IMR-90 (cell line): Measurements from ENCODE around the gene KLF11. TPM values are rescaled to one million over a fixed set of nuclear protein-coding genes. Genes with fewer than 3 reads are reported as not detected.

Source experiments
- ATAC-seq: fragments of 200-7000 bp; cut with Tn5 transposase; 2 replicates; pipeline ENCODE4 v1.9.1; 2020; ENCODE audit warnings: low read depth, mild to moderate bottlenecking, moderate library complexity
- BruUV-seq: library from RNA; stranded (reverse); fragments of 400-500 nt; replicated peaks from 2 replicates; lab custom pipeline; 2021; lab: Mats Ljungman, UMichigan
- CTCF ChIA-PET: fragments of 300-600 bp; formaldehyde crosslinking; extraction: SDS; loops from one replicate; lab custom pipeline; 2021; ENCODE audit warnings: antibody characterized with exemption; lab: Yijun Ruan, JAX
- POLR2A ChIA-PET: fragments of 300-600 bp; sonication (Branson Sonifier 250); formaldehyde crosslinking; loops from one replicate; lab custom pipeline; 2022; ENCODE audit warnings: antibody characterized with exemption; ENCODE audit not compliant: unreplicated experiment; lab: Charles Lee
- DNase-seq: peaks from one replicate; pipeline ENCODE4 v3.0.0; 2013
- H2AFZ ChIP-seq: replicated peaks from 2 replicates; pipeline ENCODE3; 2013; ENCODE audit warnings: low read length, mild to moderate bottlenecking; ENCODE audit not compliant: poor library complexity
- H2AK5ac ChIP-seq: 2 replicates; pipeline ENCODE4 v1.6.1; 2013; ENCODE audit warnings: low read depth, low read length, inconsistent platforms
- H2AK9ac ChIP-seq: replicated peaks from 2 replicates; pipeline ENCODE3; 2013; ENCODE audit warnings: mild to moderate bottlenecking, low read depth, low read length, moderate library complexity; ENCODE audit not compliant: poor library complexity
- H2BK120ac ChIP-seq: 2 replicates; pipeline ENCODE4 v1.6.1; 2013; ENCODE audit warnings: low read depth, low read length, inconsistent platforms
- H2BK15ac ChIP-seq: 3 replicates; pipeline ENCODE4 v1.6.1; 2013; ENCODE audit warnings: low read depth, low read length, inconsistent platforms
- H2BK20ac ChIP-seq: 2 replicates; pipeline ENCODE4 v1.6.1; 2013; ENCODE audit warnings: low read depth, mild to moderate bottlenecking, inconsistent platforms, low read length, moderate library complexity
- H2BK5ac ChIP-seq: 2 replicates; pipeline ENCODE4 v1.6.1; 2013; ENCODE audit warnings: mild to moderate bottlenecking, low read depth, low read length, inconsistent platforms; ENCODE audit not compliant: poor library complexity, severe bottlenecking
- H3K14ac ChIP-seq: replicated peaks from 2 replicates; pipeline ENCODE4 v1.6.1; 2013; ENCODE audit warnings: low read depth, low read length, inconsistent platforms
- H3K18ac ChIP-seq: 2 replicates; pipeline ENCODE4 v1.6.1; 2013; ENCODE audit warnings: low read depth, low read length, control low read depth
- H3K23ac ChIP-seq: 2 replicates; pipeline ENCODE4 v1.6.1; 2013; ENCODE audit warnings: low read depth, low read length, inconsistent platforms
- H3K27ac ChIP-seq: 2 replicates; pipeline ENCODE4 v1.5.1; 2013; ENCODE audit warnings: mild to moderate bottlenecking, control low read depth, low read length; ENCODE audit not compliant: insufficient read depth
- H3K27me3 ChIP-seq: 2 replicates; pipeline ENCODE4 v1.6.1; 2013; ENCODE audit warnings: low read length; ENCODE audit not compliant: control insufficient read depth, insufficient read depth
- H3K36me3 ChIP-seq: 2 replicates; pipeline ENCODE4 v1.6.1; 2013; ENCODE audit warnings: low read length, mixed read lengths; ENCODE audit not compliant: control insufficient read depth, insufficient read depth
- H3K4ac ChIP-seq: 2 replicates; pipeline ENCODE4 v1.6.1; 2013; ENCODE audit warnings: low read depth, low read length, inconsistent platforms
- H3K4me1 ChIP-seq: 2 replicates; pipeline ENCODE4 v1.6.1; 2013; ENCODE audit warnings: low read length, mixed read lengths; ENCODE audit not compliant: control insufficient read depth, insufficient read depth
- H3K4me2 ChIP-seq: 2 replicates; pipeline ENCODE4 v1.6.1; 2013; ENCODE audit warnings: low read depth, mild to moderate bottlenecking, control low read depth, low read length, moderate library complexity
- H3K4me3 ChIP-seq: 2 replicates; pipeline ENCODE4 v1.5.1; 2013; ENCODE audit warnings: low read depth, mild to moderate bottlenecking, control low read depth, low read length, moderate library complexity; ENCODE audit not compliant: insufficient read depth
- H3K56ac ChIP-seq: 2 replicates; pipeline ENCODE4 v1.6.1; 2013; ENCODE audit warnings: low read length, inconsistent platforms; ENCODE audit not compliant: insufficient read depth; ENCODE audit errors: extremely low read depth
- H3K79me1 ChIP-seq, 2 experiments: 2 replicates each; pipeline ENCODE4 v1.6.1; 2013; ENCODE audit warnings: low read length in 2 of 2, inconsistent platforms in 1 of 2, low read depth in 1 of 2
- H3K9ac ChIP-seq: 2 replicates; pipeline ENCODE4 v1.6.1; 2013; ENCODE audit warnings: low read depth, low read length, control low read depth
- H3K9me1 ChIP-seq: 2 replicates; pipeline ENCODE4 v1.6.1; 2013; ENCODE audit warnings: low read length, inconsistent platforms; ENCODE audit not compliant: insufficient read depth
- H3K9me3 ChIP-seq: 2 replicates; pipeline ENCODE4 v1.6.1; 2013; ENCODE audit warnings: low read length; ENCODE audit not compliant: control insufficient read depth, insufficient read depth
- H4K20me1 ChIP-seq: 2 replicates; pipeline ENCODE4 v1.6.1; 2013; ENCODE audit warnings: low read length, inconsistent platforms; ENCODE audit not compliant: insufficient read depth
- H4K5ac ChIP-seq: 2 replicates; pipeline ENCODE4 v1.6.1; 2013; ENCODE audit warnings: mild to moderate bottlenecking, low read depth, low read length, control low read depth
- H4K8ac ChIP-seq, 2 experiments: 2 replicates each; pipeline ENCODE4 v1.6.1; 2013; ENCODE audit warnings: low read depth in 2 of 2, low read length in 2 of 2, control low read depth in 1 of 2, inconsistent platforms in 1 of 2
- H4K91ac ChIP-seq: 2 replicates; pipeline ENCODE4 v1.6.1; 2013; ENCODE audit warnings: low read depth, low read length, inconsistent platforms; ENCODE audit not compliant: insufficient read depth
- CEBPB ChIP-seq: IDR thresholded peaks from 2 replicates; pipeline ENCODE4 v1.6.1; 2012; ENCODE audit warnings: low read depth, low read length, improper control_type of control experiment
- MXI1 ChIP-seq: IDR thresholded peaks from 2 replicates; pipeline ENCODE4 v1.6.1; 2012; ENCODE audit warnings: low read depth, mild to moderate bottlenecking, low read length, moderate library complexity, borderline replicate concordance
- WGBS, 2 experiments: methylation state at CpG; one replicate each; pipeline versions ENCODE4 v1.1.5 to v1.1.7; 2013; ENCODE audit warnings: missing lambda C conversion rate in 2 of 2; ENCODE audit not compliant: insufficient read length in 1 of 2; ENCODE audit errors: extremely low coverage in 2 of 2; 5-methylcytosine and 5-hydroxymethylcytosine counted together
- dilution Hi-C: fragments of 300-500 bp; cut with HindIII; formaldehyde crosslinking; loops from one replicate; pipeline ENCODE4 v1.14.3; 2018; ENCODE audit warnings: low sequenced_read_pairs; ENCODE audit not compliant: unreplicated experiment
- in situ Hi-C: fragments of 300-500 bp; cut with MboI; formaldehyde crosslinking; loops from 3 replicates; pipeline ENCODE4 v1.14.3; 2019; ENCODE audit warnings: low sequenced_read_pairs, inconsistent platforms, mixed read lengths
- intact Hi-C: fragments of 100-400 bp; cut with micrococcal nuclease; formaldehyde crosslinking; loops from 2 replicates; pipeline ENCODE4 v1.10.0; 2022
- polyA plus RNA-seq, 3 experiments: library from polyadenylated mRNA; depleted of rRNA; stranded (reverse); fragments of >200 nt; gene quantifications; 2 replicates each; pipeline ENCODE4 v1.2.3, GENCODE V29; 2012; ENCODE audit warnings: low replicate concordance in 1 of 3
- total RNA-seq: library from RNA; depleted of rRNA; stranded (reverse); fragments of >200 nt; gene quantifications from 2 replicates; pipeline ENCODE4 v1.2.3, GENCODE V29; 2012

The KLF11 gene
- total and polyA plus RNA-seq, 2 of the 4 experiments (the other 2 are of a cell fraction) = 2.0 to 2.4 TPM

DNA sequence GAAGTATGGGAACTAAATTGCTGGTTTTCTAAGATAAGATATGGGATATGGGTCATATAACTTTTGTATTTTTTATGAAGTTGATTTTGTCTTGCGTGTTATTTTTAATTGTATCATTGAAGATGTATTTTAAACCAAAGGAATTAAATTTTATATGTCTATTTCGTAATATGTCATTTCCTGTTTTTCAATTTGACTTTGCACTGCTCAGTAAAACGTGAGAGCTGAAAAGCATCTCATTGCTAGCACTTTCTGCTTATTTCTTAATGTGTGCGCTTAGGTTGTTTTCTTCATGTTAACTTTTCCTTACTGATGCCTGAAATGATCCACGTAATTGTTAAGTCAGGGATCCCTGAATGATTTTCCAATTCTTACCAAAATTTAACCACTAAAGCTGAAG lies 41.2 kb upstream of the KLF11 start:
- H4K5ac ChIP-seq = no peak overlapping the region
- H3K56ac ChIP-seq = no peak overlapping the region
- no peaks in the 10 kb centered on the region for H3K79me1 ChIP-seq
- no peaks in the 10 kb centered on the region for H3K36me3 ChIP-seq
- 0 out of 2 replicates have a peak, but pooled peaks cover 3% of the 10 kb centered on the region for H3K4me1 ChIP-seq
- no peak overlapping the region for H3K9ac ChIP-seq
- no peak overlapping the region for H2BK15ac ChIP-seq
- H2AFZ ChIP-seq = no peak overlapping the region
- H3K9me3 ChIP-seq = no peaks in the 10 kb centered on the region
- H4K91ac ChIP-seq = no peak overlapping the region
- no peak overlapping the region for H3K4me3 ChIP-seq
- ChIA-PET CTCF (no interaction called here), POLR2A (no interaction called here)
- no peak overlapping the region for H3K18ac ChIP-seq
- no peak overlapping the region for H2AK5ac ChIP-seq
- DNase-seq (no peak), ATAC-seq (no peak)
- H2BK5ac ChIP-seq = no peak overlapping the region
- H2BK120ac ChIP-seq = no peak overlapping the region
- H3K27me3 ChIP-seq = no peaks in the 10 kb centered on the region
- WGBS, 2 experiments = no CpG with 5 or more reads among the region's 5 CpGs
- in situ Hi-C loops (no loop called here), dilution Hi-C loops (no loop called here), intact Hi-C loops (no loop called here)
- no peak overlapping the region for H3K27ac ChIP-seq
- H4K20me1 ChIP-seq = no peaks in the 10 kb centered on the region
- no peak overlapping the region for H2AK9ac ChIP-seq
- H4K8ac ChIP-seq = no peak overlapping the region
- no peak overlapping the region for H3K4ac ChIP-seq
- no peak overlapping the region for H3K14ac ChIP-seq
- H2BK20ac ChIP-seq = no peak overlapping the region
- TF ChIP-seq MXI1 (no peak), CEBPB (peak; percentile 62; the same call in 1 of the 2 replicates)
- no TSS peak for BruUV-seq
- H3K4me2 ChIP-seq = no peak overlapping the region
- H3K23ac ChIP-seq = no peak overlapping the region
- H3K9me1 ChIP-seq = no peaks in the 10 kb centered on the region; the same call in 1 of the 2 replicates
